ENCODE measurements around the gene CDC14C.

Gene CDC14C

DNA sequence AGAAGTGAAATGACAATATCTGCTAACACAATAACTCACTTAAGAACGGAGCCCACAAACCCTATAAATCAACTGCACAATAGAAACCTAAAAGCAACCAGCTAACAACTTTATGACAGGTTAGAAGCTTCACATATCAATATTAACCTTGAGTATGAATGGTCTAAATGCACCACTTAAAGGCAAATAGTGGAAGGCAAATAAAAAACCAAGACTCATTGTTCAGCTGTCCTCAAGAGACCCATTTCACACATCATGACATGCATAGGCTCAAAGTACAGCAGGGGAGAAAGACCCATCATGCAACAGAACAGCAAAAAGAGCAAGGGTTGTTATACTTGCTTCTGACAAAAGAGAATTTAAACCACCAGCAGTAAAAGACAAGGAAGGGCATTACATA lies 46.8 kb downstream of the CDC14C start:
- no peak for DNase-seq

DNA sequence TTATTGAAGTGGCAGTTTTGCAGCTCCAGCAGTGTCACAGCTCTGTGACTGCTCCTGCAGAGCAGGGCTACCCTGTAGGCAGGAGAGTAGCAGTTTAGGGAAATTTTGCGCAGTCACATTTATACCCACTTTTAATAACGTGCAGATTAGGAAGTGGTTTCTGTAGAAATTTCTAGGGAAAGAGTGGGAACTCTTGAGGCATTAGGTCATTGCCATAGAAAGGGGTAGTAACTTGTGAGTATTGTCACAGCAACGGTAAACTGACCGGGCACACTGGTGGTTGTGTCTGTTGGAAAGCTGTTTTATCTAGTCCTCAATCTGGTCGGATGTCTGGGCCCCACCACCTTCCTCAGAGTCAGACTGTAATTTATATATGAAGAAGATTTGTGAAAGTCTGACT lies 51.9 kb downstream of the CDC14C start:
- DNase-seq: no peak

- no peak for DNase-seq
Measured at GRCh38 chr7:48976850-48977249, 52.5 kb downstream of the CDC14C start.
